ENCODE data around the gene DENND6A. TPM values are rescaled to one million over a fixed set of nuclear protein-coding genes. Genes with fewer than 3 reads are reported as not detected.
"Not testable (repeated sequence)": the region's sequence is repeated elsewhere in the genome, so short reads cannot be mapped to it uniquely, and the experiment has no call there.

DENND6A gene, protein sequence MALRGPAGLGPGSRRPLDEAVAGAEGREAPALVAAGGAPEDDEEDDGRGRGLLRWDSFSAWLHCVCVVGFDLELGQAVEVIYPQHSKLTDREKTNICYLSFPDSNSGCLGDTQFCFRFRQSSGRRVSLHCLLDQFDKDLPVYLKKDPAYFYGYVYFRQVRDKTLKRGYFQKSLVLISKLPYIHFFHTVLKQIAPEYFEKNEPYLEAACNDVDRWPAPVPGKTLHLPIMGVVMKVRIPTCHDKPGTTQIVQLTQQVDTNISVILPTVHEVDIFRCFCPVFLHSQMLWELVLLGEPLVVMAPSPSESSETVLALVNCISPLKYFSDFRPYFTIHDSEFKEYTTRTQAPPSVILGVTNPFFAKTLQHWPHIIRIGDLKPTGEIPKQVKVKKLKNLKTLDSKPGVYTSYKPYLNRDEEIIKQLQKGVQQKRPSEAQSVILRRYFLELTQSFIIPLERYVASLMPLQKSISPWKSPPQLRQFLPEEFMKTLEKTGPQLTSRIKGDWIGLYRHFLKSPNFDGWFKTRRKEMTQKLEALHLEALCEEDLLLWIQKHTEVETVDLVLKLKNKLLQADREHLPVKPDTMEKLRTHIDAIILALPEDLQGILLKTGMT
- total RNA-seq: 18.8 and 19.4 TPM in 2 replicates

DNA sequence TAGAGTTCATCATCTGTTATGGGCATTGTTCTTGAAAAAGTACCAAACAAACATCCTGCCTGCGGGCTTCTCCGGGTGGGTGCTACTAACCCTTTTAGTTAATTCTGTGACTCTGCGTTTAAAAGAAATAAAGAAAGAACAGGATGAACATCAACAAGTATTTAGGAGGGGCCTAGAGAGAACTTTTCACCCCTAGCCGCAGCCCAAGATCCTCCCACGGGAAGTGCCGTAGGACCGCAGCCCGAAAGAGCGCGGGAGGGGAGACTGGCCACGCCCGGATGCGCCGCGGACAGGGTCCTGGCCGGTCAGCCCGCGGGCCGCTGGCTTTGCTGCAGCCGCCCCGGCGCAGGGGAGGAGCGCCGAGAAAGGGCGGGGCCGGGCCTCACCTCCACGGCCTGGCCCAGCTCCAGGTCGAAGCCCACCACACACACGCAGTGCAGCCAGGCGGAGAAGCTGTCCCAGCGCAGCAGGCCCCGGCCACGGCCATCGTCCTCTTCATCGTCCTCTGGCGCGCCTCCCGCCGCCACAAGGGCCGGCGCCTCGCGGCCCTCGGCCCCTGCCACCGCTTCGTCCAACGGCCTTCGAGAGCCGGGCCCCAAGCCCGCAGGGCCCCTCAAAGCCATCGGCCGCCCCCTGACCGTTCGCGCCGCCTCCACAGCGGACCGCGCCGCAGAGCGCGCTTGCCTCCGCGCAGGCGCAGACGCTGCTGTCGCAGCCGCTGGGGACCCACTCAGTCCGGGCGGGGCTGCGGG lies at the start of gene DENND6A:
Gene DENND6A, minus strand, starts transcription at position 682 of the 752 bp plus-strand sequence. Its CDS starts 59 bp downstream, at position 623.
- peak; percentile 95 to 97 for DNase-seq (ENCODE audit: low read depth in 2 of 2)

DNA sequence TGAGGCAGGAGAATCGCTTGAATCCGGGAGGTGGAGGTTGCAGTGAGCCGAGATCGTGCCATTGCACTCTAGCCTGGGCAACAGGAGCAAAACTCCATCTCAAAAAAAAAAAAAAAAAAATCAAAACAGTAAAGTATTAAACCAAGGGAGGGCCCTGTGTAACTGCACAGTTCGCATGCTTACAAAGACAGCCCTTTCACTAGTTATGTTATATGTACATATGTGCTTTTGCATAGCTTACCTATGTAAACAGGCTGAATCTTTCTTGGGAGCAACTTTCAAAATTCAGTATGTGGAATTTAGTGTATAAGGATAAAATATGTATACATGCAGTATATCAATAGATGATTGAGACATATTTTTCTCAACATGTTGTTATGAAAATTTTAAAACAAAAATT lies 47.1 kb upstream of the DENND6A start:
- no peak for DNase-seq (ENCODE audit: low read depth in 2 of 2)

DNA sequence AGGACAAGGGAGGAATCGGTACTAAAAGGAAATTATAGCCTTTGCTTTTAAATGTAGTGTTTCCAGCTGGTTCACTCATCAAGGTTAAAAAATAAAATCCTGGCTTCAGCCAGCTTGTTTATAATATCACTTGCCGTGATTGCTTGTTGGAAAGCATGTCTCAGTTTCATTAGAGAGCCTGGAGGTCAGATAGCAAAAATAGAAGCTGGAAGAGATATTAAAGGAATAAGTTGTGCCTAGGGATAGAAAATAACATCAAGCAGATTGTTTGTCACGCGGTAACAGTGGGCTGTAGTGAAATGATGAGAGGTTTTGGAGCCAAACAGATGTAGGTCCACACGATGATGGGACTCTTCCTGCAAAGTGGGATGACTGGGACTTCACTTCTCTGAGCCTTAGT lies 45.5 kb upstream of the DENND6A start:
- DNase-seq (ENCODE audit: low read depth in 2 of 2): no peak

DNA sequence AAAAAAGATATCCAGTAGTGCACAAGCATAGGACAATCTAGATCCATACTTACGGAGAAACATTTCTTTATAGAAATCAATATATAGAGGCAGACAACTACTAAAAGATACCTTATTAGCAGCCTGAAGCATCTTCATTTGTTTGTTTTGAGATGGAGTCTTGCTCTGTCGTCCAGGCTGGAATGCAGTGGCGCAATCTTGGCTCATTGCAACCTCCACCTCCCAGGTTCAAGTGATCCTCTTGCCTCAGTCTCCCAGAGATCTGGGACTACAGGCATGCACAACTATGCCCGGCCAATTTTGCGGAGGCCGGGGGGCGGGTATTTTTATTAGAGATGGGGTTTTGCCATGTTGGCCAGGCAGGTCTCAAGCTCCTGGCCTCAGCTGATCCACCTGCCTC lies 45.0 kb upstream of the DENND6A start:
- DNase-seq (ENCODE audit: low read depth in 2 of 2): no peak

DNA sequence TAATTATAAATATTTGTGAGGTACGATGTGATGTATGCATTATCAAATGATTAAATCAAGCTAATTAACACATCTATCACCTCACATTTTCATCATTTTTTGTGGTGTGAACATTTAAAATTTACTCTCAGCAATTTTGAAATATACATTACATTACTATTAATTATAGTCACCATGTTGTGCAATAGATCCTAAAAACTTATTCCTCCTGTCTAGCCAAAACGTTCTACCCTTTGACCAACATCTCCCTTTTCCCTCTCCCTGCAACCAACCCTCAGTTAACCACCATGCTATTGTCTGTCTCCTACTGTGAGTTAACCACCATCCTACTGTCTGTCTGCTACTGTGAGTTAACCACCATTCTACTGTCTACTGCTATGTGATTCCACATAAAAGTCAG lies 42.5 kb upstream of the DENND6A start:
- no peak for DNase-seq (ENCODE audit: low read depth in 2 of 2)

DNA sequence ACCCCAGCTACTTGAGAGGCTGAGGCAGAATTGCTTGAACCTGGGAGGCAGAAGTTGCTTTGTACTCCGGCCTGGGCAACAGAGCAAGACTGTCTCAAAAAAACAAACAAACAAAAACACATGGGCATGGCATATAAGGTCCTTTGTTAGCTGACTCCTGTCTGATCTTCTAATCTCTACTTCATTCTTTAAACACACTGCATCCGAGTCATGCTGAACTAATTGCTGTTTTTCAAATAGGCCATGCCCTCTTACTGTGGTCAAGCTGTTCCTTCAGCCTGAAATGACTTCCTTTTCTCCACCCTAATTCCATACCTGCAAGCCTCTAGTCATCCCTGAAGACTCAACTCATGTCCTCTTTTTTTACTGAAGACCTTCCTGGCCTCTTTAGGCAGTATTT lies 40.9 kb upstream of the DENND6A start:
- no peak for DNase-seq (ENCODE audit: low read depth in 2 of 2)

DNA sequence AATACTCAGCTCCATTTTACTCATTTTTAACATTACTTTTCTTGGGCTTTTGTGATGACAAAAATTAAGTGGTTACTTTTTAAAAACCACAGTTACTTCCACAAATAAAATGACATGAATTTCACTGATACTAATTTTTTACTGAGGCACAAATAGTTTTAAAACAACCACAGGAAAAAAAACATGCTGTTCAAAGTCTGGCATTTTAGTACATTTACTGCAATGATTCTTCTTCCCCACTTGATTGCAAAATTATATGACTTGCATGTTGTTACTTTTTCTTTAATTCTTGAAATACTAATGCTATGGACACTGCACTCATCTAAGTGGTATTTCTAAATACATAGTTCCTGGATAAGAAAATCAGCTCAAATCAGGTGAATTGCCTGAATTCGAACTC lies 38.4 kb upstream of the DENND6A start:
- no peak for DNase-seq (ENCODE audit: low read depth in 2 of 2)

DNA sequence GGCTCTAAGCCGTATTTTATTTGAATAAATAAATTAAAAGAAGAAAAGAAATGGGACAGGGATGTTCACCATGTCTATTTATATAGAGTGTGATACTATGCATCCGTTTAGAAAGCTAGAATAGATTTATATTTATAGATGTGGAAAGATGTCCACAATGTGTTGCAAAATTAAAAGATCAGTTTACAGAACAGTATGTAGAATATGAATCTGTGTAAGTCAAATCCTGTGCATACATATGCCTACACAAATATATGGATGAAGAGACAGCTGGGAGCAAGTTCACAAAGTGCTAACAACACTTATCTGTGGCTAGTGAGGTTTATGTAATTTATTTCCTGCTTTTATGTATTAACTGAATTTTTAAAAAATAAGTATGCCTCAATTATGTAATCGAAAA lies 37.8 kb upstream of the DENND6A start:
- no peak for DNase-seq (ENCODE audit: low read depth in 2 of 2)

DNA sequence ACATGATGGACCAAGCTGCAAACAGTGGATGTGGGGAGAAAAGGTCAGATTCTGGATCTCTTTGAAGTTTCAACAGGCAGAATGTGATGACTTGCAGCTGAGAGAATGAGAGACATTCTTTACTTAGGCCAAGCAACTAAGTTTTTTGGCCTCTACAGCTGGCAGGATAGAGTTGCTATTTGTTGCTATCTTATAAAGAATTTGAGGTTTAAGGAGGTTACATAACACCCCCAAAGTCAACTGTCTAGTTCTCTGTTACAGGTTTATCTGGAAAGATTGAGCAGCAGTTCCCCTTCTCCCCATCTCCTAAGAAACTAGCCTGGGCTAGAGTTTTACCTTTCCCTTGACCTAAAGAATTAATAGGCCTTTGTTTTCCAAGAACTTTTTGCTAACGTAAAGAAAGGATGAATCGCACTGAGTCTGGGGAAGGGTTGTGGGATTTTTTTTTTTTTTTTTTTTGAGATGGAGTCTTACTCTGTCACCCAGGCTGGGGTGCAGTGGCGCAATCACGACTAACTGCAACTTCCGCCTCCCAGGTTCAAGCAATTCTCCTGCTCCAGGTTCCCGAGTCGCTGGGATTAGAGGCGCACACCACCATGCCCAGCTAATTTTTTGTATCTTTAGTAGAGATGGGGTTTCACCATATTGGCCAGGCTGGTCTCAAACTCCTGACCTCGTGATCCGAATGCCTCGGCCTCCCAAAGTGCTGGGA lies 36.6 kb upstream of the DENND6A start:
- DNase-seq (ENCODE audit: low read depth in 2 of 2): no peak

DNA sequence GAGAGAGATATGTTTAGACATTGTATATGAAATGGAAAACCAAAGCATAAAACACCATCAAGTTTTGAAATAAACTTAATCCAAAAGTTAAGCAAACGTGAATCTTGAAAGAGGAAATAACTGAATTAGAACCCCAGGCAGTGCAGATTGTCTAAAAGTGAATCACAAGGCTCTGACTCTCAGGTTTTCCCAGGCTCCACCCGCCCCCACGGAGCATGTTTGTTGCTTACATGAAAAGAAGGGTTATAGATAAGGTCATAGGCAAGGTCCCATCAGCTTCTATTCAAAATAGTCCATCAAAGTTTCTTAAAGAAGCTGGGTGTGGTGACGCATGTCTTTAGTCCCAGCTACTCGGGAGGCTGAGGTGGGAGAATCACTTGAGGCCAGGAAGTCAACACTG lies 34.2 kb upstream of the DENND6A start:
- no peak for DNase-seq (ENCODE audit: low read depth in 2 of 2)

DNA sequence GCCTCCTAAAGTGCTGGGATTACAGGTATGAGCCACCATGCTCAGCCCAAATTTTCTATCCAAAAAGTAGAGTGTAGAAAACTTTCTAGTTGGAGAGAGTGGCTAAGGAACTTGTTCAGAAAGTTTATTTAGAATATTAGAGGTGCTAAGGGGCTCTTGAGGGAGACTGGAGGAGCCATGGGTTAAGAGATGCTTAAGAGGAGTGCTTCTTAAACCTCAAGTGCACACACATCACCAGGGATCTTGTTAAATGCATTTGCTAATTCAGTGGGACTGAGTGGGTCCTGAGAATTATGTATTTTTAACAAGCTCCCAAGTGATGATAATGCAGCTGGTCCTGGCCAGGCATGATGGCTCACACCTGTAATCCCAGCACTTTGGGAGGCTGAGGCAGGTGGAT lies 33.5 kb upstream of the DENND6A start:
- no peak for DNase-seq (ENCODE audit: low read depth in 2 of 2)

DNA sequence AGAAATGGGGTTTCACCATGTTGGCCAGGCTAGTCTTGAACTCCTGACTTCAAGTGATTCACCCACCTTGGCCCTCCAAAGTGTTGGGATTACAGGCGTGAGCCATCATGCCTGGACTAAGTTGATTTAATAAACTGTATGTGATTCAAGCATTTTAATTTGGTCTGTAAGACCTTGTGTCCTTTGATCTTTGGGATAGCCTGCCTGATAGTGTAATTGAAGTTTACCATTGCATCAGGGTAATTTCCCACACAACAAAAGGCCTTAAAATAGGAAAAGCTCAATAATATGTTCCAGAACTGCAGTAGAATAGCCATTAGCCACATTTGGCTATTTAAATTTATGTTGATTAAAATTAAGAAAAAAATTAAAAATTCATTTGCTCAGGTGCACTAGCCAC lies 25.2 kb upstream of the DENND6A start:
- no peak for DNase-seq (ENCODE audit: low read depth in 2 of 2)

DNA sequence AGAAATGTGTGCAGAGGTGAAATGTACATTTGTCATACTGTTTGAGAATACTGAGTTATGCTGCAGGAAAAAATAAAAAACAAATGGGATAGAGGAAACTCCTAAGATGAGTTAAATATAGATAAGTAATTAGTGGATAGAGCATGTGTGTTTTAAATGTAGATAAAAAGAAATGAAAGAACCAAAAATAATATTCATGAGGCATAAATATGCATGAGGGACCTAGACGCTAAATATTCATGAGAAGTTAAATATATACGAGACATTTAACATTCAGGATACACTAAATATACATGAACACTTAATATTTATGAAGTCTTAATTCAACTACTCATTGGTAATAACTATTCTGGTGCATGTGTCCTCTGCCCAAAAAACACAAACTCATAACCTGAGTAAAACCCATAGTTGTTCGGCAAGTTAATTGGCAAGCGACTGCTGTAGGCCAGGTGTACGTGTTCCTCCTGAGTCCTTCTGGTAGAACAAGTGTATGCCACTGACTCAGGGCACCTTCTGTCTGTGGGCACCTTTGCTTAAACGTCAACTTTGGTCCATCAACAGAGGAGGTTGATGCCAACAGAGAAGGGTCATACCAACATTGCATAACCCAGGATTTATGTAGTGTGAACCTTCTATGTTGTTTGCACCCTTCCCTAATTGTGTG lies 24.5 kb upstream of the DENND6A start:
- no peak for DNase-seq (ENCODE audit: low read depth in 2 of 2)

DNA sequence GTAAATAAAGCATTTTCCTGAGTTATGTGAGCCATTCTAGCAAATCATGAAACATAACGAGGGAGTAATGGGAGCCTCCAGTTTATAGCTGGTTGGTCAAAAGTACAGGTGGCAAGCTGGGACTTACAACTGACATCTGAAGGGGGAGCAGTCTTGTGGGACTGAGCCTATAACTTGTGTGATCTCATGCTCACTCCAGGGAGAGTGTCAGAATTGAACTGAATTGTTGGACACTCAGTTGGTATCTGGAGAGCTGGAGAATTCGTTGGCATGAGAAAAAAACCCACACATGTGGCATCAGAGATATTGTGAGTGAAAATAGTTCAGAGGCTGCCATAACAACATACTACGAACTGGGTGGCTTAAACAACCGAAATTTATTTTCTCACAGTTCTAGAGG lies 22.8 kb upstream of the DENND6A start:
- no peak for DNase-seq (ENCODE audit: low read depth in 2 of 2)

DNA sequence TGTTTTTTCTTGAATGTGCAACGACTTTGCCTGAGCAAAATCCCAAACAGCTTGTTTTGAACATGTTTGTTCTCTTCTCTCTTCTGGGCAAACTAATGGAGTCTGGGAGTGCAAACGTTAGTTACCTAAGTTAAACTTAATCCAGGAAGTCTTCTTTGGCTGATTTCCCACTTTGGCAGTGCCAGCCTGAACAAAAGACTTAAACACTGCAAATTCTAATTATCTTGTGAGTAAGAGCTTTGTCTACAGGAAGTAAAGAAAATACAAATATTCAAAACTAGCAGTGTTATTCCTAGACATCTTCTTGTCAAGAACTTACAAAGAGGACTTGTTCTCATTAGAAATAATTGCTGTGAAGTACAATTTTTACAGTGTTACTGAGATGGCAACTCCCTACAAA lies 16.7 kb upstream of the DENND6A start:
- peak in 1 of 2 donors; percentile 43 for DNase-seq (ENCODE audit: low read depth in 2 of 2)

DNA sequence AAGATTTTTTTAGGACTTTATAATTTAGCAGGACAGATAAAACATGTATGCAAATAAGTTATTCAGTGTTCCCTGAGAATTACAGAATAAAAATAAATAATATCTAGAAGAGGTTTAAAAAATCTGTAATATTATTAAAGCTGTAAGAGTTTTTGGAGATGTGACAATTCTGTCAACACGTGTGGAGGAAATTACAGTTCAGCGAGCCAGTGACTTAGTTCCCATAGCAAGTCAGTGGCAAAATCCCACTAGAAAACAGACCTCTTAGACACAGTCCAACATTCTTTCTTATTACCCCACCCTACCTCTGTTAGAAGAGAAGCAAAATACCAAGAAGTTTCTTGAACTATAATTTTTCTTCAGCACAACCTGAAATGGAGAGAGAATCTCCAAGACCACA lies 16.2 kb upstream of the DENND6A start:
- DNase-seq (ENCODE audit: low read depth in 2 of 2): no peak

DNA sequence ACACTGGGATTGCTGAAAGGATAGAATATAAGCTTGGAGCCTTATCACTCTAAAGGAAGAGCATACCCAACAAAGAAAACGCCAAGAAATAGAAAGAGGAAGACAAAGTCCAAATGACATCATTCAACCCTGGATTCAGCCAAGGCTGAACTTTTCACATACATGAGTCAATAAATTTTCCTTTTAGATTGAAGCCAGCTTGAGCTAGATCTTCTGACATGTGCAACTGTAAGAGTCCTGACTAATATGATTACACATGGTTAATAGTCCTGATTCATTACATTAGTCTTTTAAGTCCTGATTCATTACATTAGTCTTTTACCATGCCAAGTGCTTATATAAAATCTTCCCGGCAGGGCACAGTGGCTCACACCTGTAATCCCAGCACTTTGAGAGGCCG lies 13.6 kb upstream of the DENND6A start:
- DNase-seq (ENCODE audit: low read depth in 2 of 2): peak in 1 of 2 donors; percentile 77

DNA sequence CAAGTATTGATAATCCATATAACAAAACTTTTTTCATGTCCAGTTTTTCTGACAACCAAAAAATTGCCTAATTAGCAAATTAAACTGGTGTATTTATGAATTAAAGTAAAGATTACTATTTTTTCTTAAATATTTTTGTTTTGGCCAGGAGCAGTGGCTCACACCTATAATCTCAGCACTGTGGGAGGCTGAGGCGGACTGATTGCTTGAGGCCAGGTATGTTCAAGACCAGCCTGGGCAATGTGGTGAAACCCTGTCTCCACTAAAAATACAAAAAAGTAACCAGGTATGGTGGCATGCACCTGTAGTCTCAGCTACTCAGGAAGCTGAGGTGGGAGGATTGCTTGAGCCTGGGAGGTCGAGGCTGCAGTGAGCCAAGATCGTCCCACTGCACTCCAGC lies 12.5 kb upstream of the DENND6A start:
- DNase-seq (ENCODE audit: low read depth in 2 of 2): not testable (repeated sequence)

DNA sequence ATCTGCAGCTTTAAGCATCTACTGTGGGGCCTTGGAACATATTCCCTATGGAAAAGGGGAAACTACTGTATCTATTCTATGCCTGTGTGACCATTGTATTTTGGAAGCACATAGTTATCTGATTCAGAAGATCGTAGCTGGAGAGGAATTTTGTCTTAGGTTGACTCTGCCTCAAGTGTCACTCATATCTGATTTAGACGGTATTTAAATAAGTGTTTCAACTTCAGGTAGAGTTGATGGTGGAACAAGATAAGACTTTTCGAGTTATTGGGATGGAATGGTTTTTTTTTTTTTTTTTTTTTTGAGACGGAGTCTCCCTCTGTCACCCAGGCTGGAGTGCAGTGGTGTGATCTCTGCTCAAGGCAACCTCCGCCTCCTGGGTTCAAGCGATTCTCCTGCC lies 8.9 kb upstream of the DENND6A start:
- no peak for DNase-seq (ENCODE audit: low read depth in 2 of 2)

DNA sequence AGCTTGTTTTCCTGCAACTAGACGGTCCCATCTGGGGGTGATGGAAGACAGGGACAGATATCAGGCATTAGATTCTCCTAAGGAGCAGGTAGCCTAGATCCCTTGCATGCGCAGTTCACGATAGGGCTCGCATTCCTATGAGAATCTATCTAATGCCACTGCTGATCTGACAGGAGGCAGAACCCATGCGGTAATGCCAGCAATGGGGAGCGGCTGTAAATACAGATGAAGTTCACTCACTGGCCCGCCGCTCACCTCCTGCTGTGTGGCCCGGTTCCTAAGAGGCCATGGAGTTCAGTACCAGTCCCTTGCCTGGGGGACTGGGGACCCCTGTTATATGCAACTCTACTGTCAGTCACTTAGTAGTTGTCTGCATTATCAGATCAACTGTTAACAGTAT lies 7.9 kb upstream of the DENND6A start:
- DNase-seq (ENCODE audit: low read depth in 2 of 2): no peak

DNA sequence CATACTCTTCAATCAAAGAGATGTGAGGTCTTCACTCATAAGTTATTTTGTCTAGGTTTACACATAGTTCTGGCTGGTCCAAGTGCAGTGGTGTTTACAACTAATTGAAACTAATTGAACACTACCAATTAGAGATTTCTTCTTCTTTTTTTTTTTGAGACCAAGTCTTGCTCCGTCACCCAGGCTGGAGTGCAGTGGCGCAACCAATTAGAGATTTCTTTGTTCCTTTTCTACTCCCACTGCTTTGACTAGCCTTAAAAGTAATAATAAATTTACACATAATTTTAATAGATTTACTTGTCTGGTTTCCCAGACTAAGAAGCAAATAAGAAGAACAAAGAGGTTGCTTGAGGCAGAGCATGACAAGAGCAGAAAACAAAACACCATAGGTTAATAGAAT lies 6.7 kb upstream of the DENND6A start:
- DNase-seq (ENCODE audit: low read depth in 2 of 2): no peak

All from lung microvascular endothelial cell (primary cell).